NB4 (cell line): Measurements from ENCODE around the gene DHCR24.

ENCODE experiments used
- CTCF ChIP-seq: IDR thresholded peaks from one replicate; pipeline ENCODE4 v1.5.1; 2012; ENCODE audit warnings: low read depth, low read length
- MAX ChIP-seq: IDR thresholded peaks from 2 replicates; pipeline ENCODE4 v1.6.1; 2011; ENCODE audit warnings: low read depth, low read length
- POLR2A ChIP-seq: IDR thresholded peaks from 2 replicates; pipeline ENCODE4 v1.6.1; 2011; ENCODE audit warnings: mild to moderate bottlenecking; ENCODE audit not compliant: insufficient read length; ENCODE audit errors: extremely low read depth

GRCh38 chr1:54879872-54880271 is 7.1 kb downstream of the DHCR24 start:
- TF ChIP-seq CTCF (no peak), POLR2A (no peak), MAX (no peak)
